HG03108 (cell line): ENCODE results near the gene PHAF1.

Experiments
- ATAC-seq: cut with Tn5 transposase; IDR thresholded peaks from one replicate; pipeline ENCODE4 v1.9.1; 2021; ENCODE audit warnings: moderate library complexity; ENCODE audit not compliant: unreplicated experiment

PHAF1 gene

DNA sequence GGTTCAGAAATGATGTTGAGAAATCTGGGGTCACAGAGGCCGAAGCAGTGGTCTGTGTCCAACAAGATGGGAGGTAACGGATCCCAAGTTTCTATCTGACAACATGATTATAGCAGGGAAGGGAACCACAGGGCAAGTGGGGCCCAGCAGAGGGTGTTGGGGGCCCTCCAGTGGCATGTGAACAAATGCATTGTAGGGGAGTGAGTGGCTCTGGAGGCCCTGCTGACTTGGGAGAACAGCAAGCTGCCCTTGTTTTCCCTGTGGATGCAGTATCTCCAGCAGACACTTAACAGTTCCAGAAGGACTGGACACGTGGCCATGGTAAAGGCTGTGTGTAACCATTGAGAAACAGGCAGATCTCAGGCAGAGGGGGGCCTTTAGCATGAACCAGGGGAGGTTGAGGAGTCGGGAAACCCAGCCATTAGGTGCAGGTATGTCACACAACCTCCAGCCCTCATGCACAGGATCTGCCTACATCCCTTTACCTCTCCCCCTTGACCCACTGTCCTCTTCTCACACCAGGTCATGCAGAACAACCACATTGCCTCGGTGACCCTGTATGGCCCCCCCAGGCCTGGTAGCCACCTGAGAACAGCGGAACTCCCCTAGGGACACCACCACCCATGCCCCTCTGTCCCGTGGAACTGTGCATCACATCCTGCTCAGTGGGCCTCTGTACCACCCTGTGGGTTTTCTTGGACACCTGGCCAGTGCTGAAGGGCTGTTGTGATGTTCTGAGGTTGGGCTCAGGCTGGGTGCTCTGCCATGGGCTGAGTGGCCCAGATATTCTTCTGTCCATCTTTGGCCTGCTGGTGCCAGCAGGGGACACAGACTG is 37.0 kb downstream of the PHAF1 start:
- no peak for ATAC-seq

DNA sequence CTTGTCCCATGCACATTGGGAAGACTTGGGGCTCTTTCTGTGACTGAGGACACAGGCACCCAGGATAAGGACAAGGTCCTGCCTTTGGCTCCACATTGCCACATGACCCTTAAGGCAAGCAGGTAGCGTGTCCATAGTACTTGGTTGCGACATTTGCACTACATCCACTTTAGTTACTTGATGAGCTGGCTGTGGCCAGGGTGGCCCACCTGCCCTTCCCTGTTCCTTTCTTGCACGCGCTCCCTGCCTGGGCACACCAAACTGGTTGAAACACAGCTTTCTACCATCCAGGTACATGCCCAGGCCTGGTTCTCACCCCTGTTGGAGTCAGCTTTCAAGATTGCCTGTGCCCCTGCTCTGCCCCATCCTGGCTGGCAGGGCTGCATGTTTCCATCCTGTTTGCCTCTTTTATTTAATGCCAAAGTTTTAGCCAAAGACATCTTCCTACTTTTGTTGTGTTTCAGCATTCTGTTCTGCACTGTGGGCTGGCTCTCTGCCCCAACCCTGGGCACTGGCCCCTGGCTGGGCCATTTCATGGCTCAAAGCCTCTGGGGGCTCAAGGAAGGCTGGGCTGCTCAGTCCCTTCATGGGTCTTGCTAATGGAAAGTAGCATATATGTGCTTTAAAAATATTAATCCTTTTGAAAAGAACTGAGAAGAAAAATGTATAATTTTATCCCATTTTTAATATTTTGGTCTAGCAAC is 37.8 kb downstream of the PHAF1 start:
- ATAC-seq, result no peak

DNA sequence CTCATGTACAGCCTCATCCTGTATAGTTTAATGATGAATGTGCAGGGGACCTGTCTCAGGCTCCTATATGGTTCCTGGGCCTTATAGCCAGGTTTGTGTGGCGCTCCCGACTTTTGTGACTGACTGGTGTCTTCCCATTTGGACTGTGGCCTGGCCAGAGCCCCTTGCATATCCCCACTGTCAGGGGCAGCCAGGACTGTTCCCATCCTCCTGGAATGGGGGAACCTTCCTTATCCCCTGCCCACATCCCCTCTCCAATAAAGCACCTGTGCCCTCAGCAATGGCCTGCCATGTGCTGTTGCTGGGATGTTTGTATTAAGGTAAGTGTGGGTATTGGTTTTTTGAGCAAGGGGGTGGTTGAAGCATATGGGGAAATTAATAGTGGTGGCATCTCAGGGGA is 38.5 kb downstream of the PHAF1 start:
- no peak for ATAC-seq

DNA sequence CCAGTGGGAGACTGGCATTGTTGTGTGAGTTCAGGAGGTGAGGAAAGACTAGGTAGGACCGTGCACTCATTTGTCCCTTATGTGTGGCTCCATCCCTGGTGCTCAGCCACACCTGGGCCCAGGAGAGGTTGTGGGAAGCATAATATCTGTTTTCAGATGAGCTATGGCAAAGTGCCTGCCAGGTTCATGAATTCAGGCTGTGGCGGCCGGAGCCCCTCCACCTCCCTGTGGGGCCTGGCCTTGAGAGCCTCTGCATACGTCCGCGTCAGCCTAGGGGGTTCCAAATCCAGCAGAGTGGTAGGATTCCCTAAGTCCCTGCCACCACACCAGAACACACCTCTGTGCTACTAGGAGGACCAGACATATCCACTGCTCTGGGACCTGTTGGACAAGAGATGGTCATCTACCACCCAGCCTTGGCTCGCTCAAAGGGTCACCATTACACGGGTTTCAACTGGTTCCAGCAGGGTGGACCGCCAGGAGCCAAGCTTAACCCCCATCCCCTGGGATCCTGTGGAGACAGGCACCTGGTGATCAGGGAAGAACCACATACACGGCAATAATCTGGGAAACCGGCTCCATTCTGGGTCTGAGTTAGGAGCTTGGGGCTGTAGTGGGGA is 39.0 kb downstream of the PHAF1 start:
- no peak for ATAC-seq

DNA sequence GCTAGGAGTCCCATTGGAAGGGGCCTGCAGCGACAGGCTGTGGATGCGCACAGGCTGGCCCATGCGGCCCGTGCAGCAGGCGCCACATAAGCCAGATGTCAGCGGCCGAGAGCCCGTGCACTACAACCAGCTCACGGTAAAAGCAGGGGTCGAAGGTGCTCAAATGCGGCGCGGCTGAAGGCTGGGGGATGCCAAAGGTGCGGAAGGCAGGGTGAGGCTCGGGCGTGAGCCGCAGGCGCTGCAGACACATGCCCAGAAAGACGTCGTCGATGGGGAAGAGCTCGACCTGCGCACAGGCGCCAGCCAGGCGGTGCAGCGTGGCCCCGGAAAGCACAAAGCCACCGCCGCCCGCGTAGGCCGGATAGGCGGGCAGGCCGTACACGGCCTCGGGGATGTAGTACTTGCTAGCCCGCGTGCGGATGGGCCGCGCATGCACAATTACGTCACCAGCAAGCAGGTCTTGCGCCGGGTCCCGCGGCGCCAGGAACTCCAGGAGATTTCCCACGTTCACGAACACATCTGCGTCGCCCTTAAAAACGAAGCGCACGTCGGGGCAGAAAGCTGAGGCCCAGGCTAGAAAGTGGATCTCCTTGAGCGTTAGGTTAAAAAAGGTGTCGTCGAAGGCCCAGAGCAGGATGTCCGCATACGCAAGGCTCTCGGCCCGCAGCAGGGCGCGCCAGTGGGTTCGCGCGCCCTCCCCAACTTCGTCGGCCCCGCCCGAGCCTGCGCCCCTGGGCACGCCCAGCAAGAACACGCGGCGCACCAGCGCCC is 39.7 kb downstream of the PHAF1 start:
- no peak for ATAC-seq

DNA sequence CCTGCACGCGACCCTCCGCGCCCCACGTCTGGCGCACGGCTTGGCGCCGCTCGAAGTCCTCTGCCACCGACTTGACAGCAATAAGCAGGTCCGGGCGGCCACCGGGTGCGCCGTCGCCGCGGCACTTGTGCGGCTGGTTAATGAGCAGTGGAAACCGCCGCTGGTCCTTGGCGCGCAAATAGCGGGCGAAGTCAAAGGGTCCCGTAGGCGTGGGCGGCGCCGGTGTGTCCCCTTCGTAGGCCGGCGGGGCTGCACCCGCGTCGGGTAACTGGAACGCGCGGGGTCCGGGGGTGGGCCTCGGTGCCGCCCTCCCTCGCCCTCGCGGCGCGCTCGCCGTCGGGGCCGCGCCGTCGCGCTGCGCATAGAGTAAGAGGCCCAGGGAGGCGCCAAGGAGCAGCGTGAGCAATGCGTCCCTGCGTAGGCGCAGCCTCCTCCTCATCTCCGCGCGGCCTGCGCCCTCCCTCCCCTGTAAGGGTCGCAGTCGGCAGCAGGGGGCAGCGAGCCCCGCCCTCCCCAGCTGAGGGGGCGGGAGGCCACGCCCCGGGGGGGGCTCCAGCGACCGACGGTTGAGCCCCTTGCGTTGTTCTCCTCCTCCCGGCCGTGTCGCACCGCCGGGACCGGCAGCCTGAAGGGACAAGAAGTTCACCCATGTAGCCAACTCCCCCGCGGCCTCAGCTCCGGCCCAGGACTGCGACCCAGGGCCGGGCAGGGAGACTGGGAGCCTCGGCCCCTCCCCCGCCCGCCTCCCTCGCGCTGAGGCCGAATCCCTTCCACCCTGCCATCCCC is 40.5 kb downstream of the PHAF1 start:
- no peak for ATAC-seq

DNA sequence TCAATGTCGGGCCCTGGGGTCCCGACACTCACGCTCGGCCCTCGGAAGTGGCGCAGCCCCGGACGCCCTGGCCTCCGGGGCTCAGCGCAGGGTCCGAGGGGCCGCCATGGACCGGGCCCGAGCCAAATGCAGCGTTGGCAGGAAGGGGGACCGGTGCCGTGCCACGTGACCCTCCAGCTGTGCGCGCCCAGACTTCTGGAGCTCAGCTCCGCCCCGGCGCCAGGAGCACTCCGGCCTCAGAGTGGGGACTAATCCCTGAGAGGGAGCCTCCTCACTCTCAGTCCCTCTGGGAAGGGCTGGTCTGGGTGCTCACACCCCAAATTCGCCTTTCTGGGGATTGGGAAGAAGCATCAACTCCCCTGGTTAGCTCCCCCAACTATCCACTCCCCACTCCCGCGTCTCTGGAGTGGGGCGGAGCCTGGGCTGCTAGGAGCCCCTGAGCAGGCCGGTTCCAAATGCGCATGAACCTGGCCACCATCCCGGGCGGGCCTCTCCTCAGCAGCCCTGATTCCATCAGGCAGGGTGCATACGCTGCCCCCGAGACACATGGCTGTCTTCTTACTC is 41.2 kb downstream of the PHAF1 start, which contains the start of gene B3GNT9:
TSS of gene B3GNT9 (minus strand) at position 166 of the 564 bp plus-strand sequence. CDS start 513 bp downstream, outside the sequence.
- ATAC-seq, result no peak

DNA sequence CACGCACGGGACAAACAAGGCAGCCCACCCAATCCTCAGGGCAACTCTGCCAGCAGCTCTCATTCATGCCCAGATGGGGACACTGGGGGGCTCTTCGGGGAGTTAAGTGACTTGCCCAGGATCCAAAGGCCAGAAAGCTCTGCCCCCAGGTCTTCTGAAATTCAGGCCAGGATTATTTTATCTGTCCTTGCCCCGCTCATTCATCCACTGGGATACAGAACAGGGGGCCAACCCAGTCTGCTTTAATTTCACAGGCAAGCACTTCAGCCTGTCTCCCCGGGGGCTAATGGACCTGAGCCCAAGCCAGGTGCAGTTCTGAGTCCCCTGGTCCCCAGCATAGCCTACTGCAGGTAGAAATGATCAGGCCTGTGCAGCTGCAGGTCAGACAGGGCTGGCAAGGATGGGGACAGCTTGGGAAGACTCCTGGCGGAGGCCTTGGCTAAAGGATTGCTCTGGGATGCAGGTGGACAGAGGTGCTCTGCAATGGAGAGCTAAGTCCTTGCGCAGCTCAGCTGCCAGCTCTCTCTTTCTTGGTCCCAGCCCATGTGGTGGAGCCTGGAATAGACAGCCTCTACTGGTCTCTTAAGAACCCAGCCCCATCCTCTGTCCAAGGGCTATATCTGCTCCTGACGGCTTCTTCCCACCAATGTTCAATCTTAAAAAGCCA is 41.8 kb downstream of the PHAF1 start:
- ATAC-seq, result no peak

DNA sequence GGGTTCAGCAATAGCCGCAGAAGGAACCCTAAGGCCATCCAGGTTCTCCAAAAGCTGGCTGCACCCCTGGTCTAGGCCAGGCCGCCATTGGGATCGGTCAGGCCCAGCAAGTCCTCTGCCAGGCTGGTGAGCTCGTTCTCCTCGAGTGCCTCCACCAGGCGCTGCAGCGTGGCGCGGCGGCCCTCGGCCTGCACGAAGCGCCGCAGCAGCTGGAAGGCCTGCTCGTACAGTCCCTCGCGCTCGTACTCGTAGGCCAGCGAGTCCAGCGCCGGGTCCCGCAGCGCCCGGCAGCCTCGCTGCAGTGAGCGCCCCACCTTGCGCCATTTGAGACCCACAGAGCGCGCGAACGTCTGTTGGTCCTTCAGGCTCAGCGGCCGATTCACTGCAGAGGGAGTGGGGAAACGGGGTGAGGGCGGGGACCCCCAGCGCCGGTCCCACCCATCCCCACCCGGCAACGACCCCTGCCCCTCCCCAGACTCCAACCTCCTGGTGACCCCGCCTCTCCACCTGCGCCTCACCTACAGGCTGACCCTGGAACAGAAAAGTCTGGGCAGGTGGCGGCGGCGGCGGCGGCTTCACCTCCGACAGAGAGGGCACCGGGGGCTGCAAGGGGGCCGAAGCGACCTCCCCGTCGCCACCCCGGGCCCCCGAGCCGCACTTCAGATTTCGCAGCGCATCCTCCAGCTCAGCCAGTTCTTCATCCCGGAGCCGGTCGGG is 45.0 kb downstream of the PHAF1 start:
- ATAC-seq, result no peak

DNA sequence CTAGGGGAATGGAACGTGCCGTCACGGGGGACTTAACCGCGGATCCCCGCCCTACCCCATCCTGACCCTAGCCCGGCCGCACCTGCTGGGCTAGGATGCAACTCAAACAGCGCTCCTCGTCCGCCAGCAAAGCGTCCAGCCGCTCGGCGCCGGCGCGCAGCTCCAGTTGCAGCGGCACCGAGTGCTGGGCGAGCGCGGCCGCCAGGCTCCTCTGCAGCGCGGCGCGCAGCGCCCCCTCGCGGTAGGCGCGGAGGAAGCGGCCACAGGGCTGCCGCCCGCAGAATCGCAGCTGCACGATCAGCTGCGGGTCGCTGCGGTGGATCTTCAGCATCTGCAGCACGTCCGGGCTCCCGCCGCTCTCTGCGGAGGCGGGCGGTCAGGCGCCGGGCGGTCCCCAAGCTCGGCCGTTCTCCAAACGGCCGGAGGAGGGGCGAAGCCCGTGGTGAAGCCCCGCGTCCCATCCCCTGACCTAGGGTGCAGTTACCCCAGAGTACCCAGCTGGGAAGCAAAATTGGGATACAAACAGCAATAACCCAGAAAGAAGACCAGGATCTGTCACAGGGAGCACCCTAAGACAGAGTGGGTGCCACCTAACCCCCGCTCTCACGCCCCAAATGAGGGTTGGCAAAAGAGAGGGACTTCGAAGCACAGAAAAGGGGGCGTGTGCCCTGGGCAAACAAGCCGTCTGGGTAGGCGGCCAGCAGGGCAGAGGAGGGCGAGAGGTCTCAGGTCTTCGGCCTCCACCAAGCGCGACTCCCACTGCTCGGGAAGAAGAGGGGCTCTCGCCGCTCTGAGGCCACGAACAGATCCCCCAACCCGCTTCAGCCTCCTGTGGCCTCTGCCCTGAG is 45.8 kb downstream of the PHAF1 start:
- no peak for ATAC-seq

DNA sequence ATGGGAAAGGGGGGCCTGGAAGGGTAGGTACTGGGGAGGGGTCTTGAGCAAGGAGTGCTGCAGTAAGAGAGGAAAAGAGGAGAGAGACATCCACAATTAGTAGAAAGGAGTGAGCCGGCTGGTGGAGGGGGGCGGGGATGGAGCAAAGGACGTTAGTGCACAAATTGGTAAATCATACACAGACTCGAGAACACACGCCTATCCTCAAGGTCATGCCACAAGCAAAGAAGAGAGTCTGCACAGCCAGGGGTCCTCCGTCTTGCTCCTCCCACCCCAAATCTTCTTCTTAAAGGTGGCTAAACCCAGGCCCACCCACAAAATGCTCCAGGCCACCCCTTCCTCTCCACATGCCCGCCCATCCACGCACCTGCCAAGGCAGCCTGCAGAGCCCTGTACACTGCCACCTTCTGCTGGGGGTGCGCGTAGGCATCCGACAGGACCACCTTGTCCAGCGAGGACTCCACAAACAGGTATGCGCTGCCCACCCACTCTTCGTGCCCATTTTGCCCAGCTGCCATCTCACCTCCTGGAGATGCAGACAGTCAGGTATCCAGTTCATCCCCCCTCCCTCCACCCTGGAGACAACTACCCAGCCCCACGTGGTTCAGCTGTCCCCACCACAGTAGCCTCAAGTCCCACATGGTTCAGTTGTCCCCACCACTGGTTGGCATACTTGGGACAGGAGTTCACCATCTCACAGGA is 46.6 kb downstream of the PHAF1 start:
- ATAC-seq, result no peak

DNA sequence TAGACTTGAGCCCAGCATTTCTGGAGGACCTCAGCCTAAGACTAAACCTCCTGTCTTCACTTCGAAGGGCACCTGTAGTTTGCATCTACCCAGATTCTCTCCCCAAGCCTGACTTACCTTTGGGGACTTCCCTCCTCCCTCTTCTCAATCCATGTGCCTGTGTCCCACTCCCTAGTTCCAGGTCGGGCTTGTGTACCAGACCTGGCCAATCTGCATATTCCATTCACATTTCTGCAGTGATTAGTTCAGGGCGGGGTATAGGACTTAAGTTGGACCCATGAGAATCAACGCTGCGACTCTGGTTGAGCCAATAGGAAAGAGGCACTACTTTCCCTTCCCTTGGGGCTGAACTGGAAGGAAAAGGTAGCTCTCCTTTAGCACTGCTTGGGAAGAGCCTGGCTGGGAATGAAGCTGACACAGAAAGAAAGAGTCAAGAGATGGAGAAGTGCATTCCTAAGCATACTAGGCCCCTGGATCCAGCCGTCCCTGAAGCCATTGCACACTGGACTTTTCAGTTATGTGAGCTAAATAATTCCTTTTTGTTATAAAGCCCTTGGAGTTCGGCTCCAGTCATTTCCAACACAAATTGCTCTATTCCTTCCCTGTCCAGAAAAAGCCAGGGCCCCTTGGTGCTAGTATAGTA is 47.5 kb downstream of the PHAF1 start:
- no peak for ATAC-seq

DNA sequence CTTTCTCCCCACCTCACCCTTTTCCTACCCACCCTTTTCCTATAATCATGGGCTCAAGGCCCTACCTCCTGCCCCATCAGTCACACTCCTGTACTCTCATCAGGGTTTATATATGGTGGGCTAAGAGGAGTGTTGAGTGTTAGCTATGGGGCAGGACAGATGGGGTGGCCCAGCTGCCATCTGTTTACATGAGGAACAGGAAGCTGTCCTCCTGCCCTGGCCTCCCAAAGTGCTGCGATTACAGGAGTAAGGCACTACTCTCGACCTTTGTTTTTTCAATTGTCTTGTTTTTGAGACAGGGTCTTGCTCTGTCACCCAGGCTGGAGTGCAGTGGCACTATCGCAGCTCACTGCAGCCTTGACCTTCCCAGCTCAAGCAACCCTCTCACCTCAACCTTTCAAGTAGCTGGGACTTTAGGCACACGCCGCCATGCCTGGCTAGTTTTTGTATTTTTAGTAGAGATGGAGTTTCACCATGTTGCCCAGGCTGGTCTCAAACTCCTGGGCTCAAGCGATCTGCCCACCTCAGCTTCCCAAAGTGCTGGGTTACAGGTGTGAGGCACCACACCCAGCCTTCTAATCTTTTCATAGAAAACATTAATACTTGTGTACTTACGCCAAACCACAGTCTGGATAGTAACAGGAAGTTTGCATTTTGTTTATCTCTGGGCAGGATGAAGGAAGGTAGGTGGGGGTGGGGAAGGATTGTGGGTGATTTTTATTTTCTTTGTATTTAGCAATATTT is 48.3 kb downstream of the PHAF1 start:
- ATAC-seq, result no peak

DNA sequence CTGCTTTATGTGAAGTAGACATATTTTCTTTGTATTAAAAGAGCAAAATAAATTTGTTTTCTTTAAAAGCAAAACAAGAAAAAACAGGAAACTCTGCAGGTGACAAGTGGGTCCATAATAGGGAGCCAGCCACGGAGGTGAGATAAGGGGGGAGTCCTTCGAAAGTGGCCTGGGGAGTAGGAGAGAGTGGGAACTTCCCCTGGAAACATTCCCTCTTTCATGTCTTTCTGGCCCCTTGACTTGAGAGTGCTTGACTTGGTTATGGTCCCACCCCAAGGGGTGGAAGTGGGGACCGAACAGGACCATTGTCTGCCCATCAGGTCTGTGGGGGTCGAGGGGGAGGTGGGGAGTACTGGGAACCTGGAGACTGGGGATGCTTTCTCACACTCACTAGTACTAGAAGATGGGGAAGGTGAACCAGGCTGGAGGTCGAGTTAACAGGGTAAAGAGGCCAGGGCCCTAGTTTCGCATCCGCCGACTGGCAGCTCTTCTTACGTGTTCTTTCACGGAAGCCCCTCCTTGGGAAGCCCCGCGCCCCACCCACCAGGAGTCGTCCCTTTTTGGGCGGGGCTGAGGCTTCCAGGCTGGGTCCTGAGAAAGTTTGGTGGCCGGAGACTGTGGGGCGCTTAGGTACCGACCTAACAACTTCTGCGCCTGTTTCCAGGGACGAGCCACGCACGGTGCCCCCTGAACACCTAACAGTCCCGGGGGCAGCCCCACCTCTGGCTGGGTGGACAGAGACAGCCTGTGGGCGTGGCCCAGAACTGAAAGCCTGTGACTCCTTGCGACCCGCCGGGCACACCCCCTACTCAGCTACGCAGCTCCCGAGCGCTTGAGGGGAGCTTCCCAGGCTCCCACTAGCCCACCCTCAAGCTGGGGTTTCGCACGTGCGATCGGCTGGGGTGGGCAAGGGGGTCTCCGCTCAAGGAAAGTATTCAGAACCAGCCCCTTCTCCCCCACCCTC is 49.2 kb downstream of the PHAF1 start:
- peak; percentile 42 for ATAC-seq

DNA sequence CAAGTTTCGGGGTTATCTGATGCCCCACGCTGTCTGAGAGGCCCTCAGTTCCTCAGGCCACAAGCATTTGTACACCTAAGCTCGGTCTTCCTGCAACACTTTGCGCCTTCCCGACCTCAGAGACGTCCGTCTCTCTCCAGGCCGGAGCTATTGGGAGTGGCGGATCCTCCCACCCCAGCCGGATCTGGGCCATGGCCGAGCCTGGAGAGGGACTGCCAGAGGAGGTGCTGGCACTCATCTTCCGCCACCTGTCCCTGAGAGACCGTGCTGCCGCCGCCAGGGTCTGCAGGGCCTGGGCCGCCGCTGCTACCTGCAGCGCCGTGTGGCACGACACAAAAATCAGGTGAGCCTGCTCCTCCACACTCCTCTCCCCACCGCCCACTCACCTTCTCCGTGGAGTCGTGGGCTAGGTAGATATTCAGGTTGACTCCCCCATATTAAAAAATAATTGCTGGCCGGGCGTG is 51.9 kb downstream of the PHAF1 start:
- no peak for ATAC-seq
